ENCODE measurements around the gene PRKAR1B. TPM values are rescaled to one million over a fixed set of nuclear protein-coding genes. Genes with fewer than 3 reads are reported as not detected.

The PRKAR1B gene
- total and polyA plus RNA-seq, 7 donors: 1.4 to 4.6 (median 1.9) TPM

GRCh38 chr7:742791-743190 is 15.7 kb upstream of the PRKAR1B start:
- 82 to 94% (median 84%) methylated on average over 8 of the region's 8 CpGs for WGBS, 3 donors
- no peak overlapping the region for H3K4me3 ChIP-seq
- no peaks in the 10 kb centered on the region for H3K27me3 ChIP-seq (ENCODE audit: insufficient read depth in 3 of 3, low read length in 2 of 3)
- no peak overlapping the region for H3K27ac ChIP-seq
- H3K4me1 ChIP-seq: peaks cover 11% of the 10 kb centered on the region
- H3K9me3 ChIP-seq: no peaks in the 10 kb centered on the region
- DNase-seq (no peak), ATAC-seq (no peak)
- peaks cover 0 to 36% of the 10 kb centered on the region in 2 donors for H3K36me3 ChIP-seq (ENCODE audit: insufficient read depth in 1 of 2, low read depth in 1 of 2)
- intact Hi-C loops (cut with DNase I): no loop called here
- TF ChIP-seq, protein P1, sequence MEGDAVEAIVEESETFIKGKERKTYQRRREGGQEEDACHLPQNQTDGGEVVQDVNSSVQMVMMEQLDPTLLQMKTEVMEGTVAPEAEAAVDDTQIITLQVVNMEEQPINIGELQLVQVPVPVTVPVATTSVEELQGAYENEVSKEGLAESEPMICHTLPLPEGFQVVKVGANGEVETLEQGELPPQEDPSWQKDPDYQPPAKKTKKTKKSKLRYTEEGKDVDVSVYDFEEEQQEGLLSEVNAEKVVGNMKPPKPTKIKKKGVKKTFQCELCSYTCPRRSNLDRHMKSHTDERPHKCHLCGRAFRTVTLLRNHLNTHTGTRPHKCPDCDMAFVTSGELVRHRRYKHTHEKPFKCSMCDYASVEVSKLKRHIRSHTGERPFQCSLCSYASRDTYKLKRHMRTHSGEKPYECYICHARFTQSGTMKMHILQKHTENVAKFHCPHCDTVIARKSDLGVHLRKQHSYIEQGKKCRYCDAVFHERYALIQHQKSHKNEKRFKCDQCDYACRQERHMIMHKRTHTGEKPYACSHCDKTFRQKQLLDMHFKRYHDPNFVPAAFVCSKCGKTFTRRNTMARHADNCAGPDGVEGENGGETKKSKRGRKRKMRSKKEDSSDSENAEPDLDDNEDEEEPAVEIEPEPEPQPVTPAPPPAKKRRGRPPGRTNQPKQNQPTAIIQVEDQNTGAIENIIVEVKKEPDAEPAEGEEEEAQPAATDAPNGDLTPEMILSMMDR (IDR thresholded peaks at IDR 0.05): no peak

GRCh38 chr7:741850-742249 is 14.8 kb upstream of the PRKAR1B start:
- DNase-seq: no peak

GRCh38 chr7:741191-741671 is 14.2 kb upstream of the PRKAR1B start:
- Histone ChIP-seq H3K27me3 (ENCODE audit: insufficient read depth in 3 of 3, low read length in 2 of 3) (no peaks in the 10 kb centered on the region), H3K27ac (no peak overlapping the region), H3K9me3 (no peaks in the 10 kb centered on the region), H3K4me3 (no peak overlapping the region), H3K4me1 (peaks cover 15% of the 10 kb centered on the region), H3K36me3 (ENCODE audit: insufficient read depth in 1 of 2, low read depth in 1 of 2) (peaks cover 0 to 36% of the 10 kb centered on the region in 2 donors)
- DNase-seq (no peak), ATAC-seq (no peak)
- intact Hi-C loops (cut with DNase I): no loop called here
- TF ChIP-seq, protein P1 (IDR thresholded peaks at IDR 0.05): no peak
- 91 to 94% (median 93%) methylated on average over 17 of the region's 17 CpGs for WGBS, 3 donors

More at GRCh38 chr7:741850-742249, 14.8 kb upstream of the PRKAR1B start:
- Histone ChIP-seq H3K27me3 (ENCODE audit: insufficient read depth in 3 of 3, low read length in 2 of 3) (no peaks in the 10 kb centered on the region), H3K36me3 (ENCODE audit: insufficient read depth in 1 of 2, low read depth in 1 of 2) (peaks cover 0 to 36% of the 10 kb centered on the region in 2 donors), H3K27ac (no peak overlapping the region), H3K4me3 (no peak overlapping the region), H3K9me3 (no peaks in the 10 kb centered on the region), H3K4me1 (peaks cover 14% of the 10 kb centered on the region)
- ATAC-seq: no peak
- TF ChIP-seq, protein P1 (IDR thresholded peaks at IDR 0.05): no peak
- WGBS, 3 donors: 88 to 94% (median 88%) methylated on average over 15 of the region's 15 CpGs
- intact Hi-C loops (cut with DNase I): no loop called here

DNA sequence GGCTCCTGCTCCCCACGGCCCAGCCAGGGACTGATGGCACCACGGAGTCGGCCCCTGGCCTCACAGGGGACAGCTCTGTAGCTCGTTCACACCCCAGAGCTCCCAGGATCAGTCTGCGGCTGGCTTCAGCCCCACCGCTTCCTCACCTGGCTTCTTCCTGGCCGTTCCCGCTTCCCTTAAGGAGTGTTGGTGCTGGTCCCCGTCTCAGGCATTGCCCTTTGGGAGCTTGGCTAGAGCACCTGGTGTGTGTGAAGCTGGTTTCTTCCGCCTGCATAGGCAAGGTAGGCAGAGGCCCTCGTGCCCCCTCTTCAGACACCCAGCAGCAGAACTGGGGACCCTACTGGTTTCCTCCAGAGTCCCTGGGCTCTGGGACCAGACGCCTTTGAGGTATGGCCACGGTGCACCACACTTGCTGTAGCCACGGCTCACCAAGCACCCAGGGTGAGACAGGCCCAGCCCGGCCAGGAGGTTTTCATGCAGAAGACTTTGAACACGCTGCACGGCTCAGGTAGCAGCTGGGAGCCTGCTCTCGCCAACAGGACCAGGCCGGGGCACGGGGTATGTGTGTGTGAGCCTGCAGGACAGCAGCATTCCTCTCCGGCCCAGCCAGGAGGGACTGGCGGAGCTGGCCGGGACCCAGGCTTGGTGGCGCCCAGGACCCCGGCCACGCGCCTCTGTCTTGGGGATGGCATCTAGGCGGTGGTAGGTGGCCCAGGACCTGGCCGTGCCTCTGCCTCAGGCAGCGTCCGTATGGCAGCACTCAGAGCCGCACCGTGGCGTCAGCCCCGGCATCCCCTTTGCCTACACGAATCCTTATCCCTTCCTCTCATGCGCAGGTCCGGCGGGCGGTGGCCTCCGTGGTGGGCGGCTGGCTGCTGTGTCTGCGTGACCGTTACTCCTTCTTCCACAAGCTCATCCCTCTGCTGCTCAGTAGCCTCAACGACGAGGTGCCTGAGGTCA is 13.2 kb upstream of the PRKAR1B start:
- no peak for DNase-seq
- Histone ChIP-seq H3K4me3 (no peak overlapping the region), H3K36me3 (ENCODE audit: insufficient read depth in 1 of 2, low read depth in 1 of 2) (peaks cover 0 to 31% of the 10 kb centered on the region in 2 donors), H3K4me1 (peaks cover 17% of the 10 kb centered on the region), H3K27ac (no peak overlapping the region), H3K27me3 (ENCODE audit: insufficient read depth in 3 of 3, low read length in 2 of 3) (no peaks in the 10 kb centered on the region), H3K9me3 (no peaks in the 10 kb centered on the region)
- TF ChIP-seq, protein P1 (IDR thresholded peaks at IDR 0.05): no peak
- intact Hi-C loops (cut with DNase I): no loop called here
- ATAC-seq: no peak
- 95 to 96% (median 96%) methylated on average over 44 to 46 of the region's 46 CpGs for WGBS, 3 donors

All from psoas muscle (tissue), 8 donors.